Neutrophil (primary cell): ENCODE measurements around the gene ZBTB47.

Source experiments
- H3K27ac ChIP-seq: fragments of 200-600 bp; sonication (generic); 2 replicates; pipeline ENCODE4 v1.5.1; 2016; ENCODE audit warnings: mild to moderate bottlenecking, moderate library complexity
- H3K27me3 ChIP-seq: fragments of 200-600 bp; sonication (generic); 2 replicates; pipeline ENCODE4 v1.6.0; 2016; ENCODE audit warnings: mild to moderate bottlenecking
- H3K36me3 ChIP-seq: fragments of 200-600 bp; sonication (generic); 2 replicates; pipeline ENCODE4 v1.5.1; 2017
- H3K4me1 ChIP-seq, 2 experiments: fragments of 200-600 bp in 1 of 2; sonication (generic) in 1 of 2; 1 replicate in 1 of 2; 2 replicates in 1 of 2; pipeline versions ENCODE4 v1.5.1 to v1.6.1; 2013 to 2016; ENCODE audit warnings: low read depth in 1 of 2, low read length in 1 of 2, mild to moderate bottlenecking in 1 of 2, moderate library complexity in 1 of 2; ENCODE audit not compliant: control insufficient read depth in 1 of 2, insufficient read depth in 1 of 2
- H3K4me3 ChIP-seq, 2 experiments: fragments of 200-600 bp in 1 of 2; sonication (generic) in 1 of 2; 1 replicate in 1 of 2; 2 replicates in 1 of 2; pipeline ENCODE4 v1.5.1; 2013 to 2016; ENCODE audit warnings: low read depth in 1 of 2, low read length in 1 of 2, mild to moderate bottlenecking in 1 of 2, moderate library complexity in 1 of 2
- H3K9me3 ChIP-seq: fragments of 200-600 bp; sonication (generic); 2 replicates; pipeline ENCODE4 v1.5.1; 2016
- TF ChIP-seq, protein P1 (sequence below): fragments of 200-600 bp; sonication (generic); IDR thresholded peaks from 2 replicates; pipeline ENCODE4 v1.5.1; 2016; ENCODE audit warnings: antibody characterized with exemption

Gene ZBTB47

GRCh38 chr3:42670670-42671069, 17.2 kb downstream of the ZBTB47 start:
- TF ChIP-seq, protein P1, sequence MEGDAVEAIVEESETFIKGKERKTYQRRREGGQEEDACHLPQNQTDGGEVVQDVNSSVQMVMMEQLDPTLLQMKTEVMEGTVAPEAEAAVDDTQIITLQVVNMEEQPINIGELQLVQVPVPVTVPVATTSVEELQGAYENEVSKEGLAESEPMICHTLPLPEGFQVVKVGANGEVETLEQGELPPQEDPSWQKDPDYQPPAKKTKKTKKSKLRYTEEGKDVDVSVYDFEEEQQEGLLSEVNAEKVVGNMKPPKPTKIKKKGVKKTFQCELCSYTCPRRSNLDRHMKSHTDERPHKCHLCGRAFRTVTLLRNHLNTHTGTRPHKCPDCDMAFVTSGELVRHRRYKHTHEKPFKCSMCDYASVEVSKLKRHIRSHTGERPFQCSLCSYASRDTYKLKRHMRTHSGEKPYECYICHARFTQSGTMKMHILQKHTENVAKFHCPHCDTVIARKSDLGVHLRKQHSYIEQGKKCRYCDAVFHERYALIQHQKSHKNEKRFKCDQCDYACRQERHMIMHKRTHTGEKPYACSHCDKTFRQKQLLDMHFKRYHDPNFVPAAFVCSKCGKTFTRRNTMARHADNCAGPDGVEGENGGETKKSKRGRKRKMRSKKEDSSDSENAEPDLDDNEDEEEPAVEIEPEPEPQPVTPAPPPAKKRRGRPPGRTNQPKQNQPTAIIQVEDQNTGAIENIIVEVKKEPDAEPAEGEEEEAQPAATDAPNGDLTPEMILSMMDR: no peak
- Histone ChIP-seq H3K27ac (no peak overlapping the region), H3K36me3 (no peaks in the 10 kb centered on the region), H3K27me3 (no peaks in the 10 kb centered on the region), H3K4me3 (no peak overlapping the region), H3K4me1 (no peaks in the 10 kb centered on the region), H3K9me3 (no peaks in the 10 kb centered on the region)

DNA sequence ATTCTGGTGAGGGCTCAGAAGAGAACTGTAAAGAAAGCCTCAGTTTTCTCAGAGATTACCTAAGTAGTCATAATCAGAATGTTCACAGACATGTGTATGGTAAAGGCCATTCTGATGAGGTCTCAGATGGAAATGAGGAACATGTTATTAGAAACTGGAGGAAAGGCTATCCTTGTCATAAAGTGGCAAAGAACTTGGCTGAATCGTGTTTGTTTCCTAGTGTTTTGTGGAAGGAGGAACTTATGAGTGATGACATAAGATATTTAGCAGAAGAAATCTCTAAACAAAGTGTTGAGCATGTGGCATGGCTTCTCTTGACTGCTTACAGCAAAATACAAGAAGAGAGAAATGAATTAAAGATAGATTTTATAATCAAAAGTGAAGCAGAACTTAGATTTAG, 19.0 kb downstream of the ZBTB47 start:
- Histone ChIP-seq H3K36me3 (no peaks in the 10 kb centered on the region), H3K9me3 (no peaks in the 10 kb centered on the region), H3K27me3 (no peaks in the 10 kb centered on the region), H3K4me3 (no peak overlapping the region), H3K27ac (no peak overlapping the region), H3K4me1 (no peaks in the 10 kb centered on the region)
- TF ChIP-seq, protein P1: no peak

DNA sequence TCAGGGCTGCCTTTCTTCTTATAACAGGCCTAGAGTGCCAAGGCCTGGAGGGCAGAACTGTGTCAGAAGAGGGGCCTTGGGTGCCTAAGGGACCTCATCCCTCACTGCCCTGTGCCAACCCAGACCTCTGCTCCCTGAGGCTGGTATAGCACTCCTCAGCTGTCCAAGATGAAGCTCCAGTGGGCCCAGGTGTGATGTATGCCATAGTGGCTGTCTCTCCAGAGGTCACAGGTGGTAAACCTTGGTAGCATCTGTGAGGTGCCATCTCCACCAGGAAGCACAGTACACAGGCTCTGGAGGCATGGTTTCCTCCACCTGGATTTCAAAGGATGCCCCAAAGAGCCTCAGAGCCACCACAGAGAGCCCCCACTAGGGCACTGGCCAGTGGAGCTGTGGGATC, 19.6 kb downstream of the ZBTB47 start:
- Histone ChIP-seq H3K4me1 (no peaks in the 10 kb centered on the region), H3K9me3 (no peaks in the 10 kb centered on the region), H3K27ac (no peak overlapping the region), H3K4me3 (no peak overlapping the region), H3K36me3 (no peaks in the 10 kb centered on the region), H3K27me3 (no peaks in the 10 kb centered on the region)
- TF ChIP-seq, protein P1: no peak

DNA sequence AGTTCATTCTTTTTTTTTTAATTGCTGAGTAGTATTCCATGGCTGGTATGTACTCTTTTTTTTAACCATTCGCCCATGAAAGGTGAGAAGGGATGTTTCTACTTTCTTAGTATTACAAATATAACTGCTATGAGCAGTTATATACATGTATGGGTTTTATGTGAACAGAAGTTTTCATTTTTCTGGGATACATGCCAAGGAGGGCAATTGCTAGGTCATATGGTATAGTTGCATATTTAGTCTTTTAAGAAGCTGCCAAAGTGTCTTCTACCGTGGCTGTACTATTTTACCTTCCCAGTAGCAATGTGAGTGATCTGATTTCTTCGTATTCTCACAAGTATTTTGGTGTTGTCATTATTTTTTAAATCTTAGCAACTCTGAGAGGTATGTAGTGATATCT, 20.6 kb downstream of the ZBTB47 start:
- H3K27ac ChIP-seq: no peak overlapping the region
- no peaks in the 10 kb centered on the region for H3K36me3 ChIP-seq
- no peaks in the 10 kb centered on the region for H3K9me3 ChIP-seq
- no peaks in the 10 kb centered on the region for H3K4me1 ChIP-seq
- TF ChIP-seq, protein P1: no peak
- no peak overlapping the region for H3K4me3 ChIP-seq
- no peaks in the 10 kb centered on the region for H3K27me3 ChIP-seq

- Histone ChIP-seq H3K4me3 (no peak overlapping the region), H3K9me3 (no peaks in the 10 kb centered on the region), H3K36me3 (no peaks in the 10 kb centered on the region), H3K4me1 (no peaks in the 10 kb centered on the region), H3K27me3 (peaks cover under 1% of the 10 kb centered on the region), H3K27ac (no peak overlapping the region)
- TF ChIP-seq, protein P1: no peak
Measured at GRCh38 chr3:42675909-42676308, 22.4 kb downstream of the ZBTB47 start.

DNA sequence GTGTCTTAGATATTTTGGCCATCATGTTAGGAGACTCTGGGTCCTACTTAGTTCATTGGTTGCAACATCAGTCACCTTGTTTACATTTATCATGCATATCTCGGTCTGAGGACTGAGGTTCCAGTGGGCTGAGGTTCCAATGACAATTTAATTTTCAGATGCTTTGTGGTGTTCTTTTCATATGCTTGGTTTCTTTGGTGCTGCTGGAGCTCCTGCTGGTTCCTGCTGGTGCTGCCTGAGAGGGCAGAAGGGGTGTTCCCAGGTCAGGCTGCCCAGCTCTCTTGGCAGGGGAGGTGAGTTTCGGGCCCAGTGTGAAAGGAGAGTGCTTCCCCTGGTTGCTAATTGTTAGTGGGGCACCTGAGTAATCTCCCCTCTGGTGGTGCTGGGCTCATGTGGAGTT, 24.9 kb downstream of the ZBTB47 start:
- H3K4me1 ChIP-seq: no peaks in the 10 kb centered on the region
- no peak overlapping the region for H3K27ac ChIP-seq
- TF ChIP-seq, protein P1: no peak
- H3K9me3 ChIP-seq: no peaks in the 10 kb centered on the region
- H3K36me3 ChIP-seq: no peaks in the 10 kb centered on the region
- H3K27me3 ChIP-seq: peaks cover 26% of the 10 kb centered on the region
- H3K4me3 ChIP-seq: no peak overlapping the region
